ENCODE data around the gene THEM4. TPM values are rescaled to one million over a fixed set of nuclear protein-coding genes. Genes with fewer than 3 reads are reported as not detected.
"Not testable (repeated sequence)": the region's sequence is repeated elsewhere in the genome, so short reads cannot be mapped to it uniquely, and the experiment has no call there.

The THEM4 gene
- total RNA-seq, 4 donors from 2014 or later = 5.1 to 15.3 (median 7.0) TPM

DNA sequence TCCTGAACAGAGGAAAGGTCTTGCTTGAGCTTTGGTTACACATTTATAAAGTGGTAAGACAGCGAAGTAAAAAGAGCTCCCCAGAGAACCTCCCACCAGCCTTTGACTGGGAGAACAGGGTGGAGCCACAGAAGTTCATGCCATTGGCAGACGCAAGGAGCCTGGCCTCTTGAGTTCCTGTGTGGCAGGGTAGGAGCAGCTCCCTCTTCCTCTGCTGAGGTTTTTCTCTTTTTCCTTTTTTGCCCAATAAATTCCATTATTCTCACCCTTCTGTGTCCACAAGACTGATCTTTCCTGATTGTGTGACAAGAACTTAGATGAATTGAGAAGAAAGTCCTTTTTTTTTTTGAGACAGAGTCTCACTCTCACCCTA lies 4.3 kb downstream of the THEM4 start:
- DNase-seq (ENCODE audit: low spot score in 2 of 2) = no peak
- no peak overlapping the region for H3K4me3 ChIP-seq (ENCODE audit: low read depth, poor library complexity, severe bottlenecking)
- 60 to 68% methylated on average over 2 of the region's 2 CpGs for WGBS, 2 donors
- intact Hi-C loops (cut with DNase I; ENCODE audit: low total_unique reads) = no loop called here
- TF ChIP-seq POLR2A (IDR thresholded peaks at IDR 0.05) (no peak), CTCF (IDR thresholded peaks at IDR 0.05) (no peak)

DNA sequence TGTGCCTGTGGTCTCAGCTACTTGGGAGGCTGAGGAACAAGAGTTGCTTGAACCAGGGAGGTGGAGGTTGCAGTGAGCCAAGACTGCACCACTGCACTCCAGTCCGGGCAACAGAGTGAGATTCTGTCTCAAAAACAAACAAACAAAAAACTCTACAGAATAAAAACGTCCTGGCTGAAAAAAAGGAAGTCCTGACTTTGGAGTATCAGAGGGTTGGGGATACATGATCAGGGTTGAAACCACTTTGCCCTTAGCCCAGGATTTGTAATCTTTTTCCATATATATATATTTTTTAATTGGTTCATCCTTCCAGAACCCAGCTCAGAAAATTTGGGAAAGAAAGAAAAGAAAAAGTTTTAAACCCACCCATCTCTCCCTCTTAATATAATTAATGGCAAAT lies 6.5 kb downstream of the THEM4 start:
- TF ChIP-seq CTCF (IDR thresholded peaks at IDR 0.05) (no peak), POLR2A (IDR thresholded peaks at IDR 0.05) (no peak)
- DNase-seq (ENCODE audit: low spot score in 2 of 2) = no peak
- 73 to 76% methylated on average over 2 of the region's 2 CpGs for WGBS, 2 donors
- intact Hi-C loops (cut with DNase I; ENCODE audit: low total_unique reads) = no loop called here
- H3K4me3 ChIP-seq (ENCODE audit: low read depth, poor library complexity, severe bottlenecking) = no peak overlapping the region

DNA sequence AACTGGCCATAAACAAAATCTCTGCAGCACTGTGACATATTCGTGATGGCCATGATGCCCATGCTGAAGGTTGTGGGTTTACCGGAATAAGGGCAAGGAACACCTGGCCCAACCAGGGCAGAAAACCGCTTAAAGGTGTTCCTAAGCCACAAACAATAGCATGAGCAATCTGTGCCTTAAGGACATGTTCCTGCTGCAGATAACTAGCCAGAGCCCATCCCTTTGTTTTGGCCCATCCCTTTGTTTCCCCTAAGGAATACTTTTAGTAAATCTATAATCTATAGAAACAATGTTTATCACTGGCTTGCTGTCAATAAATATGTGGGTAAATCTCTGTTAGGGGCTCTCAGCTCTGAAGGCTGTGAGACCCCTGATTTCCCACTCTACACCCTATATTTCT lies 8.5 kb downstream of the THEM4 start:
- H3K4me3 ChIP-seq (ENCODE audit: low read depth, poor library complexity, severe bottlenecking); DNase-seq (ENCODE audit: low spot score in 2 of 2); intact Hi-C loops (cut with DNase I; ENCODE audit: low total_unique reads): not testable (repeated sequence)
- WGBS, 2 donors = 94 to 95% methylated on average over 3 of the region's 3 CpGs

DNA sequence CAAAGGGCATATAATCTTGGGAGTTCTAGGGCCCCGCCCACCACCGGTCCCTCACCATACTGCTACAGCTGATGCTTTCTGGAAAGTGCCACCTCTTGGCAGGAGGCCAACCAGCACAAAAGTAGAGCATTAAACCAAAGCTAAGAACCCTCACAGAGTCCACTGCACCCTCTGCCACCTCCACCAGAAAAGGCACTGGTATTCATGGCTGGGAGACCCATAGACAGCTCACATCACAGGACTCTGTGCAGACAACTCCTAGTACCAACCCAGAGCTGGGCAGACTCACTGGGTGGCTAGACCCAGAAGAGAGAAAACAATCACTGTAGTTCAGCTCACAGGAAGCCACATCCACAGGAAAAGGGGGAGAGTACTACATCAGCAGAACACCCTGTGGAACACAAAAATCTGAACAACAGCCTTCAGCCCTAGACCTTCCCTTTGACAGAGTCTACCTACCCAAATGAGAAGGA lies 10.8 kb downstream of the THEM4 start:
- no peak overlapping the region for H3K4me3 ChIP-seq (ENCODE audit: low read depth, poor library complexity, severe bottlenecking)
- WGBS, 2 donors = 52 to 69% methylated on average over 2 of the region's 2 CpGs
- intact Hi-C loops (cut with DNase I; ENCODE audit: low total_unique reads) = no loop called here
- no peak for DNase-seq (ENCODE audit: low spot score in 2 of 2)
- TF ChIP-seq POLR2A (IDR thresholded peaks at IDR 0.05) (no peak), CTCF (IDR thresholded peaks at IDR 0.05) (no peak)

GRCh38 chr1:151897991-151898431 lies 11.3 kb downstream of the THEM4 start:
- no peak overlapping the region for H3K4me3 ChIP-seq (ENCODE audit: low read depth, poor library complexity, severe bottlenecking)
- WGBS, 2 donors = 69 to 76% methylated on average over 10 of the region's 10 CpGs
- intact Hi-C loops (cut with DNase I; ENCODE audit: low total_unique reads) = no loop called here
- TF ChIP-seq CTCF (IDR thresholded peaks at IDR 0.05) = no peak
- no peak for TF ChIP-seq POLR2A (IDR thresholded peaks at IDR 0.05)
- DNase-seq (ENCODE audit: low spot score in 2 of 2) = no peak

GRCh38 chr1:151893176-151893924 lies 16.0 kb downstream of the THEM4 start:
- no peak overlapping the region for H3K4me3 ChIP-seq (ENCODE audit: low read depth, poor library complexity, severe bottlenecking)
- intact Hi-C loops (cut with DNase I; ENCODE audit: low total_unique reads) = no loop called here
- TF ChIP-seq POLR2A (IDR thresholded peaks at IDR 0.05) (no peak), CTCF (IDR thresholded peaks at IDR 0.05) (no peak)
- 90 to 96% methylated on average over 9 of the region's 9 CpGs for WGBS, 2 donors
- DNase-seq (ENCODE audit: low spot score in 2 of 2) = no peak

Data from lower leg skin (tissue), 4 donors.